Ascending aorta (tissue), 2 donors: ENCODE results near the gene CKM. TPM values are rescaled to one million over a fixed set of nuclear protein-coding genes. Genes with fewer than 3 reads are reported as not detected.

Source experiments
- DNase-seq, 2 donors: peaks; one replicate each; pipeline ENCODE4 v3.0.0-alpha.2; 2019; ENCODE audit warnings: low spot score in 2 of 2
- H3K27ac ChIP-seq, 2 donors: fragments of 200-600 bp; sonication (generic); one replicate each; pipeline ENCODE4 v1.5.1; 2016 to 2017; ENCODE audit warnings: mild to moderate bottlenecking in 1 of 2
- H3K27me3 ChIP-seq: fragments of 200-600 bp; sonication (generic); one replicate; pipeline ENCODE4 v1.5.1; 2017
- H3K36me3 ChIP-seq, 2 donors: fragments of 200-600 bp; sonication (generic); one replicate each; pipeline ENCODE4 v1.5.1; 2016
- H3K4me1 ChIP-seq, 2 donors: fragments of 200-600 bp; sonication (generic); one replicate each; pipeline ENCODE4 v1.5.1; 2016 to 2017; ENCODE audit warnings: mild to moderate bottlenecking in 1 of 2
- H3K4me3 ChIP-seq, 2 donors: fragments of 200-600 bp; sonication (generic); one replicate each; pipeline ENCODE4 v1.5.1; 2016 to 2017; ENCODE audit warnings: mild to moderate bottlenecking in 1 of 2
- H3K9me3 ChIP-seq, 2 donors: fragments of 200-600 bp; sonication (generic); one replicate each; pipeline ENCODE4 v1.5.1; 2016
- intact Hi-C: fragments of 100-400 bp; cut with DNase I; formaldehyde crosslinking; loops from one replicate; pipeline ENCODE4 v1.15.1; 2023
- total RNA-seq: library from RNA; depleted of rRNA; stranded (reverse); fragments of >200 nt; gene quantifications from one replicate; pipeline ENCODE4 v1.1.0, GENCODE V29; 2016
- TF ChIP-seq, protein P1 (sequence below), 3 experiments: fragments of 200-600 bp in 2 of 3; fragments of 450-650 bp in 1 of 3; sonication (generic) in 2 of 3; IDR thresholded peaks; one replicate each; pipeline ENCODE4 v1.5.1; 2016 to 2019; ENCODE audit warnings: antibody characterized with exemption in 3 of 3, mild to moderate bottlenecking in 1 of 3, moderate library complexity in 1 of 3

Gene CKM
- total RNA-seq, 1 donor from 2014 or later = not detected

- H3K36me3 ChIP-seq = peaks cover 15 to 25% of the 10 kb centered on the region in 2 donors
Measured at GRCh38 chr19:45363861-45364459, 41.3 kb upstream of the CKM start.

GRCh38 chr19:45362291-45362690, 39.6 kb upstream of the CKM start:
- Histone ChIP-seq H3K9me3 (no peaks in the 10 kb centered on the region), H3K27ac (no peak overlapping the region), H3K4me1 (no peaks in the 10 kb centered on the region), H3K27me3 (no peaks in the 10 kb centered on the region), H3K4me3 (no peak overlapping the region), H3K36me3 (peaks cover 16 to 25% of the 10 kb centered on the region in 2 donors)
- no peak for DNase-seq
- intact Hi-C loops = no loop called here
- TF ChIP-seq, protein P1, sequence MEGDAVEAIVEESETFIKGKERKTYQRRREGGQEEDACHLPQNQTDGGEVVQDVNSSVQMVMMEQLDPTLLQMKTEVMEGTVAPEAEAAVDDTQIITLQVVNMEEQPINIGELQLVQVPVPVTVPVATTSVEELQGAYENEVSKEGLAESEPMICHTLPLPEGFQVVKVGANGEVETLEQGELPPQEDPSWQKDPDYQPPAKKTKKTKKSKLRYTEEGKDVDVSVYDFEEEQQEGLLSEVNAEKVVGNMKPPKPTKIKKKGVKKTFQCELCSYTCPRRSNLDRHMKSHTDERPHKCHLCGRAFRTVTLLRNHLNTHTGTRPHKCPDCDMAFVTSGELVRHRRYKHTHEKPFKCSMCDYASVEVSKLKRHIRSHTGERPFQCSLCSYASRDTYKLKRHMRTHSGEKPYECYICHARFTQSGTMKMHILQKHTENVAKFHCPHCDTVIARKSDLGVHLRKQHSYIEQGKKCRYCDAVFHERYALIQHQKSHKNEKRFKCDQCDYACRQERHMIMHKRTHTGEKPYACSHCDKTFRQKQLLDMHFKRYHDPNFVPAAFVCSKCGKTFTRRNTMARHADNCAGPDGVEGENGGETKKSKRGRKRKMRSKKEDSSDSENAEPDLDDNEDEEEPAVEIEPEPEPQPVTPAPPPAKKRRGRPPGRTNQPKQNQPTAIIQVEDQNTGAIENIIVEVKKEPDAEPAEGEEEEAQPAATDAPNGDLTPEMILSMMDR (IDR thresholded peaks at IDR 0.05) = no peak

More at GRCh38 chr19:45363861-45364459, 41.3 kb upstream of the CKM start:
- Histone ChIP-seq H3K4me3 (no peak overlapping the region), H3K27me3 (no peaks in the 10 kb centered on the region), H3K27ac (no peak overlapping the region), H3K9me3 (no peaks in the 10 kb centered on the region), H3K4me1 (no peaks in the 10 kb centered on the region)
- DNase-seq = no peak
- TF ChIP-seq, protein P1 (IDR thresholded peaks at IDR 0.05) = no peak
- intact Hi-C loops = no loop called here

- no peaks in the 10 kb centered on the region for H3K27me3 ChIP-seq
- no peak overlapping the region for H3K4me3 ChIP-seq
- peaks cover 19 to 25% of the 10 kb centered on the region in 2 donors for H3K36me3 ChIP-seq
- intact Hi-C loops = no loop called here
- H3K4me1 ChIP-seq = no peaks in the 10 kb centered on the region
- TF ChIP-seq, protein P1 (IDR thresholded peaks at IDR 0.05) = no peak
- H3K27ac ChIP-seq = no peak overlapping the region
- DNase-seq = no peak
- H3K9me3 ChIP-seq = no peaks in the 10 kb centered on the region
Measured at GRCh38 chr19:45361608-45362007, 38.9 kb upstream of the CKM start.

DNA sequence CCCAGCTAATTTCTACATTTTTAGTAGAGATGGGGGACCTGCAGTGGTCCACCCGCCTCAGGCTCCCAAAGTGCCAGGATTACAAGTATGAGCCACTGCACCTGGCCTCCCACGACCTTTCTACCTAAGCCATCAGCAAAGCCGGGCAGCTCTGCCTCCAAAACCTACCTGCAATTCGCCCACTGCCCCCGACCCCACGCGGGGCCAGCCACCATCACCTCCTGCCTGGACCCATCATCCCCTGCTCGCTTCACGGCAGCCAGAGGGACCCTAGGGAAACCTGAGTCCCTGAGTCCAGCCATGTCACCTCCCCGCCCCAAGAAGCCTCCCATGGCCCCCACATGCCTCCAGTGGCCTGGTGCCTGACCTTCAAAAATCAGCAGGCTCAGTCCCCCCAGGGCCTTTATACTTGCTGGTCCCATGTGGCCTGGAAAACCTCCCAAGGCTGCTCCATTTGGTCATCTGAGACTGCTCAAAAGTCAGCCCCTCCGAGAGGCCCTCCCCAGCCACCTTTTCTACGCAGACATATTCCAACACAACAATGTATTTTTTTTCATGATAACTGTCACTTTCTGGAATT, 35.6 kb upstream of the CKM start:
- no peak for DNase-seq
- no peak overlapping the region for H3K4me3 ChIP-seq
- TF ChIP-seq, protein P1 (IDR thresholded peaks at IDR 0.05) = no peak
- H3K36me3 ChIP-seq = peaks cover 19 to 28% of the 10 kb centered on the region in 2 donors
- no peaks in the 10 kb centered on the region for H3K9me3 ChIP-seq
- H3K27ac ChIP-seq = no peak overlapping the region
- intact Hi-C loops = no loop called here
- no peaks in the 10 kb centered on the region for H3K27me3 ChIP-seq
- H3K4me1 ChIP-seq = no peaks in the 10 kb centered on the region

DNA sequence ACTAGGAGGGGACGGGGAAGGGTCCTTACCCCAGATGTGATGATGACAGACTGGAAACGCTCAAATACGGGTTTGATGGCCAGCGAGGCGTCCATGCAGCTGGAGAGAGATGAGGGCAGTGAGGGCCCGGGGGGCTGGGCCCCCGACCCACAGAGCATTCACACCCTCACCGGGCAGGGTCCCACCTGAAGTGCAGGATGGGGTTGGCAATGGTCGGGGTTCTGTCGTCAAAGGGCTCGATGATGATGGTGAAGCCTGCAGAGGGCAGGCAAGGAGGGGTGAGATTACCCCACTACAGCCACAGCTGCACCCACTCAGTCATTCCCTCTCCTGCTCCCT, 34.7 kb upstream of the CKM start:
- Histone ChIP-seq H3K27me3 (no peaks in the 10 kb centered on the region), H3K27ac (no peak overlapping the region), H3K9me3 (no peaks in the 10 kb centered on the region), H3K4me1 (no peaks in the 10 kb centered on the region), H3K4me3 (no peak overlapping the region), H3K36me3 (peaks cover 24 to 36% of the 10 kb centered on the region in 2 donors)
- intact Hi-C loops = no loop called here
- TF ChIP-seq, protein P1 (IDR thresholded peaks at IDR 0.05) = no peak
- DNase-seq = no peak
